A549 (cell line): Measurements from ENCODE around the gene CMTM7. TPM values are rescaled to one million over a fixed set of nuclear protein-coding genes. Genes with fewer than 3 reads are reported as not detected.

Experiments used
- ATAC-seq, 2 experiments: fragments of 200-7000 bp in 1 of 2; fragments of >200 bp in 1 of 2; cut with Nextera tagmentation in 1 of 2; cut with Tn5 transposase in 1 of 2; 3 replicates each; pipeline versions ENCODE4 v1.8.0 to v1.9.1; 2018 to 2020; ENCODE audit warnings: mild to moderate bottlenecking in 1 of 2, moderate library complexity in 1 of 2
- CTCF ChIA-PET: fragments of 300-600 bp; sonication (Branson Sonifier 250); formaldehyde crosslinking; extraction: SDS; loops from one replicate; lab custom pipeline; 2021; ENCODE audit warnings: antibody characterized with exemption, inconsistent platforms; lab: Yijun Ruan, JAX
- POLR2A ChIA-PET: fragments of 350-600 bp; formaldehyde crosslinking; extraction: SDS; loops from one replicate; lab custom pipeline; 2021; ENCODE audit warnings: antibody characterized with exemption, inconsistent platforms; lab: Yijun Ruan, JAX
- DNase-seq, 2 experiments: peaks; one replicate each; pipeline versions ENCODE4 v3.0.0 to v3.0.0-alpha.2; 2011 to 2016; ENCODE audit warnings: low read depth in 1 of 2, low spot score in 1 of 2
- FAIRE-seq: peaks from 2 replicates; lab custom pipeline; 2011; peaks lifted over from hg19 to GRCh38; lab: Jason Lieb, UNC
- H3K27ac ChIP-seq, 2 experiments: fragments of >200 bp; sonication (Bioruptor Twin); formaldehyde crosslinking; 3 replicates each; pipeline ENCODE4 v1.5.1; 2016 to 2017
- H3K4me1 ChIP-seq: fragments of >200 bp; sonication (Bioruptor Twin); formaldehyde crosslinking; 3 replicates; pipeline ENCODE4 v1.6.1; 2016
- H3K4me2 ChIP-seq: fragments of >200 bp; sonication (Bioruptor Twin); formaldehyde crosslinking; 3 replicates; pipeline ENCODE4 v1.6.1; 2016
- H3K4me3 ChIP-seq: fragments of >200 bp; sonication (Bioruptor Twin); formaldehyde crosslinking; 3 replicates; pipeline ENCODE4 v1.5.1; 2016
- H3K9me3 ChIP-seq: fragments of >200 bp; sonication (Bioruptor Twin); formaldehyde crosslinking; 3 replicates; pipeline ENCODE4 v1.6.1; 2016
- CEBPB ChIP-seq, 2 experiments: fragments of >200 bp in 1 of 2; sonication (Bioruptor Twin) in 1 of 2; formaldehyde crosslinking in 1 of 2; IDR thresholded peaks; 2 replicates each; pipeline ENCODE4 v1.6.1; 2012 to 2016
- CHD2 ChIP-seq: fragments of 150-350 bp; IDR thresholded peaks from 2 replicates; pipeline ENCODE4 v1.6.1; 2014; ENCODE audit warnings: low read length; ENCODE audit not compliant: partially characterized antibody
- EHMT2 ChIP-seq: fragments of 200-600 bp; sonication (generic); IDR thresholded peaks from 2 replicates; pipeline ENCODE4 v1.6.1; 2016; ENCODE audit warnings: antibody characterized with exemption, low read depth, mild to moderate bottlenecking, moderate library complexity
- EP300 ChIP-seq, 2 experiments: fragments of >200 bp; sonication (Bioruptor Twin); formaldehyde crosslinking; IDR thresholded peaks; 2 replicates in 1 of 2; 3 replicates in 1 of 2; pipeline ENCODE4 v1.6.1; 2016 to 2017
- ESRRA ChIP-seq: fragments of 150-350 bp; IDR thresholded peaks from 2 replicates; pipeline ENCODE4 v1.6.1; 2014; ENCODE audit warnings: mild to moderate bottlenecking, low read length, borderline replicate concordance
- FOSB ChIP-seq: fragments of 250-450 bp; sonication (Bioruptor Pico); IDR thresholded peaks from 2 replicates; pipeline ENCODE4 v1.5.0; 2020; ENCODE audit warnings: mild to moderate bottlenecking, moderate library complexity
- FOXS1 ChIP-seq: fragments of 250-450 bp; sonication (Bioruptor Pico); IDR thresholded peaks from 2 replicates; pipeline ENCODE4 v1.5.0; 2020; ENCODE audit warnings: mild to moderate bottlenecking, moderate library complexity
- GATA3 ChIP-seq: IDR thresholded peaks from 2 replicates; pipeline ENCODE4 v1.6.1; 2012; ENCODE audit warnings: borderline replicate concordance
- HDAC2 ChIP-seq: fragments of 200-600 bp; sonication (generic); IDR thresholded peaks from 2 replicates; pipeline ENCODE4 v1.6.1; 2016
- HOXA7 ChIP-seq: fragments of 250-450 bp; sonication (Bioruptor Pico); IDR thresholded peaks from 2 replicates; pipeline ENCODE4 v1.5.0; 2020; ENCODE audit warnings: mild to moderate bottlenecking, moderate library complexity
- HOXB13 ChIP-seq: fragments of 250-450 bp; sonication (Bioruptor Pico); IDR thresholded peaks from 2 replicates; pipeline ENCODE4 v1.5.0; 2020; ENCODE audit warnings: low read depth, mild to moderate bottlenecking, moderate library complexity
- HOXB5 ChIP-seq: fragments of 250-450 bp; sonication (Bioruptor Pico); IDR thresholded peaks from 2 replicates; pipeline ENCODE4 v1.5.0; 2020; ENCODE audit warnings: mild to moderate bottlenecking, moderate library complexity
- JUNB ChIP-seq: fragments of >200 bp; sonication (Bioruptor Twin); formaldehyde crosslinking; IDR thresholded peaks from 2 replicates; pipeline ENCODE4 v1.6.1; 2016
- MYC ChIP-seq: IDR thresholded peaks from 2 replicates; pipeline ENCODE4 v1.6.1; 2012; ENCODE audit warnings: mild to moderate bottlenecking, inconsistent platforms, low read length, improper control_type of control experiment, borderline replicate concordance
- NFE2L2 ChIP-seq: fragments of 150-350 bp; conservative IDR thresholded peaks from 2 replicates; pipeline ENCODE4 v1.6.1; 2014; ENCODE audit warnings: low read length
- NPAS2 ChIP-seq: fragments of 250-450 bp; sonication (Bioruptor Pico); IDR thresholded peaks from 2 replicates; pipeline ENCODE4 v1.8.0; 2022; ENCODE audit warnings: mild to moderate bottlenecking, moderate library complexity, borderline replicate concordance
- POLR2AphosphoS2 ChIP-seq: conservative IDR thresholded peaks from 2 replicates; pipeline ENCODE4 v1.6.1; 2012; ENCODE audit warnings: low read length, improper control_type of control experiment, inconsistent platforms
- RFX5 ChIP-seq: fragments of 450-650 bp; IDR thresholded peaks from 2 replicates; pipeline ENCODE4 v1.7.1; 2014; ENCODE audit warnings: antibody characterized with exemption, mild to moderate bottlenecking, moderate library complexity
- USF2 ChIP-seq: fragments of 450-650 bp; IDR thresholded peaks from 2 replicates; pipeline ENCODE4 v1.6.1; 2014; ENCODE audit warnings: antibody characterized with exemption
- WGBS: methylation state at CpG from one replicate; pipeline ENCODE4 v1.1.6; 2017; ENCODE audit errors: missing lambda C conversion rate; 5-methylcytosine and 5-hydroxymethylcytosine counted together
- polyA plus RNA-seq, 4 experiments: library from polyadenylated mRNA; depleted of rRNA in 3 of 4; stranded (reverse); fragments of >200 nt; fragmentation: RNase III in 1 of 4; extraction: RNeasy Plus Mini Kit Qiagen cat#74134 plus additional on column Dnase treatment in 1 of 4; gene quantifications; 2 replicates in 3 of 4; 3 replicates in 1 of 4; pipeline ENCODE4 v1.2.3, GENCODE V29; 2011 to 2017
- TF ChIP-seq, protein P1 (sequence below): fragments of 150-350 bp; IDR thresholded peaks from 2 replicates; pipeline ENCODE4 v1.6.1; 2014; ENCODE audit warnings: low read depth, mild to moderate bottlenecking, low read length
- TF ChIP-seq, protein P2 (sequence below): IDR thresholded peaks from 2 replicates; pipeline ENCODE4 v1.6.1; 2012; ENCODE audit warnings: low read depth, borderline replicate concordance
- TF ChIP-seq, protein P3 (sequence below): fragments of >200 bp; sonication (Bioruptor Twin); formaldehyde crosslinking; IDR thresholded peaks from 3 replicates; pipeline ENCODE4 v1.6.1; 2016
- TF ChIP-seq, protein P4 (sequence below): IDR thresholded peaks from 2 replicates; pipeline ENCODE4 v1.6.1; 2012

The CMTM7 gene
- polyA plus RNA-seq, 2 of the 4 experiments (the other 2 are of a cell fraction) = 14.2 to 18.7 TPM

DNA sequence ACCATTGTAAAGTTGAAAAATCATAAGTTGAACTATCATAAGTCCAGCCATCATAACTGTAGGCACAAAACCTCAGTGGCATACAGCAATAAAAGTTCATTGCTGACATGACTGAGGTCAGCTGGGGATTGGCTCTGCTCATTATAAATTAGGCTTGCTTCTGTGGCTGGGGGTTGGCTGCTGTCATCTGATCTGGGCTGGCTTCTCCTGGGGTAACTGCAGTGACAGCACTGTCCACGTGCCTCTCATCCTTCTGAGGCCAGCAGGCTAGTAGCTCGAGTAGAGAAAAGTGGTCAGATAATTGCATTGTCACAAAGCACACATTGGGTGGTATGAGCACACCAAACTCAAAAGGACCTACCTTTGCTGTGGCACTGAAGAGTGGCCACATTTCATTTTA is 31.3 kb downstream of the CMTM7 start:
- ChIA-PET POLR2A (no interaction called here), CTCF (interaction anchor here (0.7 to 4.0 kb wide), 7 partner anchors 11 to 45 kb away, joined by 3 to 17 read pairs (median 3); no protein-coding TSS in a partner anchor)
- no peak overlapping the region for H3K4me3 ChIP-seq
- no peak overlapping the region for H3K4me2 ChIP-seq
- TF ChIP-seq POLR2AphosphoS2 = no peak
- TF ChIP-seq FOXS1 (CRISPR knock-in tag) = no peak
- TF ChIP-seq, protein P1, sequence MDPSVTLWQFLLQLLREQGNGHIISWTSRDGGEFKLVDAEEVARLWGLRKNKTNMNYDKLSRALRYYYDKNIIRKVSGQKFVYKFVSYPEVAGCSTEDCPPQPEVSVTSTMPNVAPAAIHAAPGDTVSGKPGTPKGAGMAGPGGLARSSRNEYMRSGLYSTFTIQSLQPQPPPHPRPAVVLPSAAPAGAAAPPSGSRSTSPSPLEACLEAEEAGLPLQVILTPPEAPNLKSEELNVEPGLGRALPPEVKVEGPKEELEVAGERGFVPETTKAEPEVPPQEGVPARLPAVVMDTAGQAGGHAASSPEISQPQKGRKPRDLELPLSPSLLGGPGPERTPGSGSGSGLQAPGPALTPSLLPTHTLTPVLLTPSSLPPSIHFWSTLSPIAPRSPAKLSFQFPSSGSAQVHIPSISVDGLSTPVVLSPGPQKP = no peak
- no peak for TF ChIP-seq NFE2L2
- TF ChIP-seq RFX5 = no peak
- no peak for TF ChIP-seq MYC
- no peak for TF ChIP-seq USF2
- TF ChIP-seq, protein P2, sequence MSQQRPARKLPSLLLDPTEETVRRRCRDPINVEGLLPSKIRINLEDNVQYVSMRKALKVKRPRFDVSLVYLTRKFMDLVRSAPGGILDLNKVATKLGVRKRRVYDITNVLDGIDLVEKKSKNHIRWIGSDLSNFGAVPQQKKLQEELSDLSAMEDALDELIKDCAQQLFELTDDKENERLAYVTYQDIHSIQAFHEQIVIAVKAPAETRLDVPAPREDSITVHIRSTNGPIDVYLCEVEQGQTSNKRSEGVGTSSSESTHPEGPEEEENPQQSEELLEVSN = no peak
- no peak for TF ChIP-seq HOXB13 (CRISPR knock-in tag)
- no peak for TF ChIP-seq HOXA7 (CRISPR knock-in tag)
- TF ChIP-seq, protein P3, sequence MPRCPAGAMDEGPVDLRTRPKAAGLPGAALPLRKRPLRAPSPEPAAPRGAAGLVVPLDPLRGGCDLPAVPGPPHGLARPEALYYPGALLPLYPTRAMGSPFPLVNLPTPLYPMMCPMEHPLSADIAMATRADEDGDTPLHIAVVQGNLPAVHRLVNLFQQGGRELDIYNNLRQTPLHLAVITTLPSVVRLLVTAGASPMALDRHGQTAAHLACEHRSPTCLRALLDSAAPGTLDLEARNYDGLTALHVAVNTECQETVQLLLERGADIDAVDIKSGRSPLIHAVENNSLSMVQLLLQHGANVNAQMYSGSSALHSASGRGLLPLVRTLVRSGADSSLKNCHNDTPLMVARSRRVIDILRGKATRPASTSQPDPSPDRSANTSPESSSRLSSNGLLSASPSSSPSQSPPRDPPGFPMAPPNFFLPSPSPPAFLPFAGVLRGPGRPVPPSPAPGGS = no peak
- TF ChIP-seq, protein P4, sequence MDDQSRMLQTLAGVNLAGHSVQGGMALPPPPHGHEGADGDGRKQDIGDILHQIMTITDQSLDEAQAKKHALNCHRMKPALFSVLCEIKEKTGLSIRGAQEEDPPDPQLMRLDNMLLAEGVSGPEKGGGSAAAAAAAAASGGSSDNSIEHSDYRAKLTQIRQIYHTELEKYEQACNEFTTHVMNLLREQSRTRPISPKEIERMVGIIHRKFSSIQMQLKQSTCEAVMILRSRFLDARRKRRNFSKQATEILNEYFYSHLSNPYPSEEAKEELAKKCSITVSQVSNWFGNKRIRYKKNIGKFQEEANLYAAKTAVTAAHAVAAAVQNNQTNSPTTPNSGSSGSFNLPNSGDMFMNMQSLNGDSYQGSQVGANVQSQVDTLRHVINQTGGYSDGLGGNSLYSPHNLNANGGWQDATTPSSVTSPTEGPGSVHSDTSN = no peak
- no peak for TF ChIP-seq CHD2
- TF ChIP-seq HDAC2 = no peak
- no peak for TF ChIP-seq NPAS2 (CRISPR knock-in tag)
- no peak for TF ChIP-seq EP300 (IDR thresholded peaks at IDR 0.05)
- no peak for TF ChIP-seq CEBPB (IDR thresholded peaks at IDR 0.05)
- TF ChIP-seq EHMT2 = no peak
- DNase-seq (no peak), FAIRE-seq (no peak), ATAC-seq (no peak)
- peaks cover 4% of the 10 kb centered on the region; the same call in 1 of the 3 replicates for H3K9me3 ChIP-seq
- peaks cover 32% of the 10 kb centered on the region for H3K4me1 ChIP-seq
- H3K27ac ChIP-seq = no peak overlapping the region
- WGBS = 90% methylated on average over 2 of the region's 2 CpGs

GRCh38 chr3:32423534-32423933 is 31.9 kb downstream of the CMTM7 start:
- DNase-seq = no peak
- no peak for FAIRE-seq
- no peak for ATAC-seq
- H3K9me3 ChIP-seq = peaks cover 4% of the 10 kb centered on the region; the same call in 1 of the 3 replicates
- H3K4me3 ChIP-seq = no peak overlapping the region
- no peak overlapping the region for H3K4me2 ChIP-seq
- CTCF ChIA-PET = interaction anchor here (0.5 to 2.5 kb wide), 8 partner anchors 9 to 44 kb away, joined by 3 to 18 read pairs (median 4); no protein-coding TSS in a partner anchor
- peaks cover 32% of the 10 kb centered on the region for H3K4me1 ChIP-seq
- TF ChIP-seq MYC (no peak), NFE2L2 (no peak), USF2 (no peak), CEBPB (IDR thresholded peaks at IDR 0.05) (no peak), FOSB (CRISPR knock-in tag) (no peak), RFX5 (no peak), JUNB (no peak), ESRRA (no peak), GATA3 (no peak), HOXB5 (CRISPR knock-in tag) (no peak), HDAC2 (no peak)
- TF ChIP-seq, protein P2 = no peak
- TF ChIP-seq, all 56 proteins: peak for 0
- H3K27ac ChIP-seq = no peak overlapping the region
- WGBS = 94% methylated on average over 3 of the region's 3 CpGs
- POLR2A ChIA-PET = no interaction called here
